Activated CD8-positive, alpha-beta memory T cell treated with anti-CD3 and anti-CD28 coated beads for 36 hours (primary cell): Measurements from ENCODE around the gene OR52I1. TPM values are rescaled to one million over a fixed set of nuclear protein-coding genes. Genes with fewer than 3 reads are reported as not detected.

Source experiments
- total RNA-seq, 2 experiments: library from RNA; stranded (reverse); gene quantifications; one replicate each; pipeline ENCODE4 v1.2.3, GENCODE V29; 2021

Gene OR52I1
- total RNA-seq, 2 experiments from 2014 or later = not detected

Other genes with a start within 250 kb of the OR52I1 start
- not detected for gene OR52B4, start 225.7 kb upstream of the OR52I1 start, total RNA-seq
- gene TRIM21, start 200.3 kb upstream of the OR52I1 start, total RNA-seq = 10 to 100 TPM; 20.9 to 22.6 TPM
- not detected for gene OR52K2, start 144.7 kb upstream of the OR52I1 start, total RNA-seq
- gene OR52K1, start 111.4 kb upstream of the OR52I1 start, total RNA-seq = not detected
- not detected for gene OR52M1, start 48.8 kb upstream of the OR52I1 start, total RNA-seq
- not detected for gene OR52I2, start 12.3 kb upstream of the OR52I1 start, total RNA-seq
- 10 to 100 TPM in 1 of 2 experiments, 1 to 10 TPM in 1; 9.8 to 10.2 TPM for gene TRIM68, start 14.2 kb downstream of the OR52I1 start, total RNA-seq
- not detected for gene OR51D1, start 43.4 kb downstream of the OR52I1 start, total RNA-seq
- not detected for gene OR51E1, start 49.9 kb downstream of the OR52I1 start, total RNA-seq
- gene OR51E2, start 103.8 kb downstream of the OR52I1 start, total RNA-seq = not detected
- gene MMP26, start 110.7 kb downstream of the OR52I1 start, total RNA-seq = not detected
- gene OR51F1, start 175.9 kb downstream of the OR52I1 start, total RNA-seq = not detected
- gene OR52R1, start 210.3 kb downstream of the OR52I1 start, total RNA-seq = not detected
- gene OR51F2, start 227.3 kb downstream of the OR52I1 start, total RNA-seq = not detected